ENCODE measurements around the gene AGPAT3.

Gene AGPAT3

GRCh38 chr21:43926196-43926595, 61.2 kb downstream of the AGPAT3 start:
- Histone ChIP-seq H3F3A (ENCODE audit: control insufficient read depth, insufficient read depth) (no peaks in the 10 kb centered on the region), H4K20me1 (ENCODE audit: control insufficient read depth, insufficient read depth, low read depth, low read length) (no peaks in the 10 kb centered on the region), H3K27ac (ENCODE audit: low read depth, low read length) (no peak overlapping the region), H3K36me3 (ENCODE audit: control insufficient read depth, low read length) (no peaks in the 10 kb centered on the region), H3K9me2 (replicated peaks; ENCODE audit: control insufficient read depth, low read length) (no peaks in the 10 kb centered on the region), H3K4me3 (ENCODE audit: low read length) (no peak overlapping the region), H3K4me2 (ENCODE audit: low read length) (no peak overlapping the region), H3K4me1 (ENCODE audit: control insufficient read depth, low read length) (peaks cover 25% of the 10 kb centered on the region), H3K27me3 (ENCODE audit: control insufficient read depth, low read length) (no peaks in the 10 kb centered on the region), H3K79me2 (ENCODE audit: control insufficient read depth, low read length) (peaks cover 19% of the 10 kb centered on the region), H3K9me3 (ENCODE audit: control insufficient read depth, insufficient read depth, low read length) (no peaks in the 10 kb centered on the region)
- TF ChIP-seq EZH2phosphoT487 (IDR thresholded peaks at IDR 0.05; ENCODE audit: borderline replicate concordance, low read length): no peak
- TF ChIP-seq CTCF (IDR thresholded peaks at IDR 0.05; ENCODE audit: low read depth, low read length, poor library complexity, severe bottlenecking): no peak

- Histone ChIP-seq H3K27me3 (ENCODE audit: control insufficient read depth, low read length) (no peaks in the 10 kb centered on the region), H3K9me2 (replicated peaks; ENCODE audit: control insufficient read depth, low read length) (no peaks in the 10 kb centered on the region), H3K4me2 (ENCODE audit: low read length) (no peak overlapping the region), H4K20me1 (ENCODE audit: control insufficient read depth, insufficient read depth, low read depth, low read length) (no peaks in the 10 kb centered on the region), H3K4me3 (ENCODE audit: low read length) (no peak overlapping the region), H3K4me1 (ENCODE audit: control insufficient read depth, low read length) (peaks cover 10% of the 10 kb centered on the region), H3K79me2 (ENCODE audit: control insufficient read depth, low read length) (peaks cover 5% of the 10 kb centered on the region; the same call in 1 of the 2 replicates), H3F3A (ENCODE audit: control insufficient read depth, insufficient read depth) (no peaks in the 10 kb centered on the region), H3K9me3 (ENCODE audit: control insufficient read depth, insufficient read depth, low read length) (no peaks in the 10 kb centered on the region), H3K36me3 (ENCODE audit: control insufficient read depth, low read length) (no peaks in the 10 kb centered on the region), H3K27ac (ENCODE audit: low read depth, low read length) (no peak overlapping the region)
- no peak for TF ChIP-seq EZH2phosphoT487 (IDR thresholded peaks at IDR 0.05; ENCODE audit: borderline replicate concordance, low read length)
- TF ChIP-seq CTCF (IDR thresholded peaks at IDR 0.05; ENCODE audit: low read depth, low read length, poor library complexity, severe bottlenecking): no peak
Measured at GRCh38 chr21:43927591-43928221, 62.7 kb downstream of the AGPAT3 start.

- Histone ChIP-seq H3K4me2 (ENCODE audit: low read length) (no peak overlapping the region), H4K20me1 (ENCODE audit: control insufficient read depth, insufficient read depth, low read depth, low read length) (no peaks in the 10 kb centered on the region), H3K79me2 (ENCODE audit: control insufficient read depth, low read length) (0 out of 2 replicates have a peak, but pooled peaks cover 2% of the 10 kb centered on the region), H3K4me3 (ENCODE audit: low read length) (no peak overlapping the region), H3F3A (ENCODE audit: control insufficient read depth, insufficient read depth) (no peaks in the 10 kb centered on the region), H3K27ac (ENCODE audit: low read depth, low read length) (no peak overlapping the region), H3K27me3 (ENCODE audit: control insufficient read depth, low read length) (no peaks in the 10 kb centered on the region), H3K4me1 (ENCODE audit: control insufficient read depth, low read length) (peaks cover 3% of the 10 kb centered on the region), H3K9me3 (ENCODE audit: control insufficient read depth, insufficient read depth, low read length) (no peaks in the 10 kb centered on the region), H3K9me2 (replicated peaks; ENCODE audit: control insufficient read depth, low read length) (no peaks in the 10 kb centered on the region), H3K36me3 (ENCODE audit: control insufficient read depth, low read length) (no peaks in the 10 kb centered on the region)
- TF ChIP-seq CTCF (IDR thresholded peaks at IDR 0.05; ENCODE audit: low read depth, low read length, poor library complexity, severe bottlenecking): no peak
- no peak for TF ChIP-seq EZH2phosphoT487 (IDR thresholded peaks at IDR 0.05; ENCODE audit: borderline replicate concordance, low read length)
Measured at GRCh38 chr21:43928222-43929125, 63.5 kb downstream of the AGPAT3 start.
